CD8-positive, alpha-beta memory T cell (primary cell): ENCODE measurements around the gene VAV2. TPM values are rescaled to one million over a fixed set of nuclear protein-coding genes. Genes with fewer than 3 reads are reported as not detected.

ENCODE experiments used
- CTCF ChIA-PET: fragments of 350-600 bp; sonication (Branson Sonifier 250); formaldehyde crosslinking; loops from one replicate; lab custom pipeline; 2021; ENCODE audit warnings: antibody characterized with exemption; lab: Charles Lee
- POLR2A ChIA-PET: fragments of 350-600 bp; sonication (Branson Sonifier 250); formaldehyde crosslinking; loops from one replicate; lab custom pipeline; 2021; ENCODE audit warnings: antibody characterized with exemption; lab: Charles Lee
- DNase-seq, 5 donors: peaks; one replicate each; pipeline versions ENCODE4 v3.0.0 to v3.0.0-alpha.2; 2020 to 2022; ENCODE audit warnings: mixed read lengths in 1 of 5
- H3K27ac ChIP-seq: one replicate; pipeline ENCODE4 v1.7.0; 2013; ENCODE audit warnings: low read depth, mild to moderate bottlenecking, low read length, moderate library complexity
- H3K27me3 ChIP-seq: 2 replicates; pipeline ENCODE4 v1.7.0; 2013; ENCODE audit warnings: low read length, mild to moderate bottlenecking; ENCODE audit not compliant: insufficient read depth, poor library complexity, severe bottlenecking
- H3K36me3 ChIP-seq: 2 replicates; pipeline ENCODE4 v1.7.0; 2013; ENCODE audit warnings: mild to moderate bottlenecking, low read length, moderate library complexity; ENCODE audit not compliant: insufficient read depth
- H3K4me1 ChIP-seq: 2 replicates; pipeline ENCODE4 v1.7.0; 2013; ENCODE audit warnings: mild to moderate bottlenecking, low read length, moderate library complexity; ENCODE audit not compliant: insufficient read depth
- H3K4me3 ChIP-seq: 2 replicates; pipeline ENCODE4 v1.7.0; 2013; ENCODE audit warnings: mild to moderate bottlenecking, low read length
- H3K9me3 ChIP-seq: 2 replicates; pipeline ENCODE4 v1.7.0; 2013; ENCODE audit warnings: mild to moderate bottlenecking, low read length
- H3K27ac Mint-ChIP-seq, 8 donors: one replicate each; pipeline ENCODE4 v1.8.0; 2020 to 2021; ENCODE audit warnings: mixed read lengths in 8 of 8, mild to moderate bottlenecking in 6 of 8, inconsistent platforms in 3 of 8, moderate library complexity in 3 of 8
- H3K27me3 Mint-ChIP-seq, 2 donors: one replicate each; pipeline ENCODE4 v1.8.0; 2020 to 2021; ENCODE audit warnings: mixed read lengths in 2 of 2, mild to moderate bottlenecking in 1 of 2, moderate library complexity in 1 of 2
- H3K36me3 Mint-ChIP-seq, 3 donors: one replicate each; pipeline ENCODE4 v1.8.0; 2020 to 2021; ENCODE audit warnings: mixed read lengths in 3 of 3, inconsistent platforms in 1 of 3, mild to moderate bottlenecking in 1 of 3
- H3K4me1 Mint-ChIP-seq, 3 donors: one replicate each; pipeline ENCODE4 v1.8.0; 2020 to 2021; ENCODE audit warnings: mixed read lengths in 3 of 3, inconsistent platforms in 1 of 3, mild to moderate bottlenecking in 1 of 3
- H3K4me3 Mint-ChIP-seq, 7 donors: one replicate each; pipeline ENCODE4 v1.8.0; 2020 to 2021; ENCODE audit warnings: mixed read lengths in 7 of 7, mild to moderate bottlenecking in 6 of 7, moderate library complexity in 4 of 7, inconsistent platforms in 2 of 7
- H3K9me3 Mint-ChIP-seq, 5 donors: one replicate each; pipeline ENCODE4 v1.8.0; 2020 to 2022; ENCODE audit warnings: mixed read lengths in 5 of 5, mild to moderate bottlenecking in 3 of 5, moderate library complexity in 2 of 5, inconsistent platforms in 1 of 5
- polyA plus RNA-seq: library from polyadenylated mRNA; unstranded; fragments of 300-500 nt; fragmentation: Illumina TruSeq; gene quantifications from one replicate; pipeline ENCODE4 v1.2.3, GENCODE V29; 2021
- total RNA-seq, 2 experiments: library from RNA; stranded (reverse); gene quantifications; one replicate each; pipeline ENCODE4 v1.2.3, GENCODE V29; 2021

The VAV2 gene
- total and polyA plus RNA-seq, 3 experiments from 2014 or later = 1.1 to 7.6 (median 6.0) TPM

DNA sequence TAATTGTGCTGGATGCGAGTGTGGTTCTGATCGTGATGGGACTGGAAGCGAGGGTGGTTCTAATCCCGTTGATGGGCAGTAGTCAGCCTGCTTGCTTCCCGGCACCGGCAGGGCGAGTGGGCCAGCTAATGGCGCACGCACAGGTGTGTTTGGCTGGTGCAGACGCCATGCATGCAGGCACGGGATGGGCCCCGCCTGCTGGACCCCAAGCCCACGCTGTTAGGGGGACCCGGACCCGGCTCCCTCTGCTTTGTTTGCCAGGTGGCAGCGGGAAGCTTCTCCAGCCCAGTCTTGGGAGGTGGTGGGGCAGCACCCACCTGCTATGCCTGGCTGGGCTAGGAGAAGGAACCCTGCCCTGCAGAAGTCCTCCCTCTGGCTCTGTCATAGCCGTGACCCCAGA lies 70.3 kb downstream of the VAV2 start:
- H3K27me3 ChIP-seq = no peaks in the 10 kb centered on the region
- no peak overlapping the region for H3K4me3 Mint-ChIP-seq
- no peaks in the 10 kb centered on the region for H3K9me3 ChIP-seq
- no peaks in the 10 kb centered on the region for H3K36me3 ChIP-seq
- H3K4me3 ChIP-seq = no peak overlapping the region
- H3K4me1 ChIP-seq = no peaks in the 10 kb centered on the region
- DNase-seq = no peak
- H3K27ac Mint-ChIP-seq = peak overlapping the region in 1 of 8 donors; percentile 65
- H3K36me3 Mint-ChIP-seq = no peaks in the 10 kb centered on the region
- H3K4me1 Mint-ChIP-seq = no peaks in the 10 kb centered on the region
- peaks cover 2 to 3% of the 10 kb centered on the region in 2 donors for H3K27me3 Mint-ChIP-seq
- ChIA-PET POLR2A (no interaction called here), CTCF (no interaction called here)
- no peaks in the 10 kb centered on the region for H3K9me3 Mint-ChIP-seq
- H3K27ac ChIP-seq = no peak overlapping the region

DNA sequence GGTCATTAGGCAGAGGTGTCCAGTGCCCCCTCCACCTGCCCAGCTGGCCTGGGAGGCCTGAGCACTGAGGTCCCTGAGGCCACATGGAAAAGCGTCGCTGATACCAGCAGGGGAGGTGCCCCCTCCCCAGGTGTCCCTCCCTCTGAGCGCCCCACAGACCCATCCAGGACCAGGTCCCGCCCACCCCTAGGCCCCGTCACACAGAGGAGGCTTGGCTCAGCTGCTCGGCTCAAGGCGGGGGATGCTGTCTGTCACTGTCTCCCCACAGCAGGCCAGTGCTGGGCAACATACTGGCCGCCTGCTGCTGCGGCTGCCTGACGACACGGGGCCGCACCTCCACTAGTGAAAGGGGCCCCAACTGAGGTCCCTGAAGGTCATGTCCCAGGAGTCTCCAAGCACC lies 71.7 kb downstream of the VAV2 start:
- H3K27ac ChIP-seq = no peak overlapping the region
- POLR2A ChIA-PET = no interaction called here
- Mint-ChIP-seq H3K27ac (no peak overlapping the region), H3K4me3 (no peak overlapping the region), H3K4me1 (peaks cover 0 to 2% (median 0%) of the 10 kb centered on the region in 3 donors), H3K27me3 (peaks cover 2 to 5% of the 10 kb centered on the region in 2 donors), H3K36me3 (no peaks in the 10 kb centered on the region), H3K9me3 (no peaks in the 10 kb centered on the region)
- no peaks in the 10 kb centered on the region for H3K27me3 ChIP-seq
- CTCF ChIA-PET = no interaction called here
- no peaks in the 10 kb centered on the region for H3K9me3 ChIP-seq
- DNase-seq = no peak
- no peaks in the 10 kb centered on the region for H3K36me3 ChIP-seq
- no peak overlapping the region for H3K4me3 ChIP-seq
- H3K4me1 ChIP-seq = no peaks in the 10 kb centered on the region

GRCh38 chr9:133919253-133920115 lies 72.6 kb downstream of the VAV2 start:
- CTCF ChIA-PET = no interaction called here
- H3K36me3 ChIP-seq = no peaks in the 10 kb centered on the region
- Mint-ChIP-seq H3K36me3 (no peaks in the 10 kb centered on the region), H3K27ac (no peak overlapping the region), H3K27me3 (peaks cover 2 to 7% of the 10 kb centered on the region in 2 donors), H3K4me1 (peaks cover 0 to 4% (median 0%) of the 10 kb centered on the region in 3 donors), H3K4me3 (no peak overlapping the region), H3K9me3 (no peaks in the 10 kb centered on the region)
- H3K27ac ChIP-seq = no peak overlapping the region
- no peaks in the 10 kb centered on the region for H3K9me3 ChIP-seq
- H3K4me1 ChIP-seq = no peaks in the 10 kb centered on the region
- H3K4me3 ChIP-seq = no peak overlapping the region
- POLR2A ChIA-PET = no interaction called here
- no peaks in the 10 kb centered on the region for H3K27me3 ChIP-seq
- DNase-seq = no peak

- H3K9me3 ChIP-seq = no peaks in the 10 kb centered on the region
- H3K4me3 Mint-ChIP-seq = no peak overlapping the region
- H3K27me3 Mint-ChIP-seq = peaks cover 3 to 7% of the 10 kb centered on the region in 2 donors
- ChIA-PET CTCF (no interaction called here), POLR2A (no interaction called here)
- H3K27ac ChIP-seq = no peak overlapping the region
- no peak overlapping the region for H3K4me3 ChIP-seq
- no peaks in the 10 kb centered on the region for H3K4me1 ChIP-seq
- no peaks in the 10 kb centered on the region for H3K9me3 Mint-ChIP-seq
- H3K36me3 ChIP-seq = no peaks in the 10 kb centered on the region
- no peak overlapping the region for H3K27ac Mint-ChIP-seq
- H3K4me1 Mint-ChIP-seq = peaks cover 0 to 4% (median 0%) of the 10 kb centered on the region in 3 donors
- no peak for DNase-seq
- H3K27me3 ChIP-seq = no peaks in the 10 kb centered on the region
- H3K36me3 Mint-ChIP-seq = no peaks in the 10 kb centered on the region
Observed at GRCh38 chr9:133918111-133918813, 73.9 kb downstream of the VAV2 start.

DNA sequence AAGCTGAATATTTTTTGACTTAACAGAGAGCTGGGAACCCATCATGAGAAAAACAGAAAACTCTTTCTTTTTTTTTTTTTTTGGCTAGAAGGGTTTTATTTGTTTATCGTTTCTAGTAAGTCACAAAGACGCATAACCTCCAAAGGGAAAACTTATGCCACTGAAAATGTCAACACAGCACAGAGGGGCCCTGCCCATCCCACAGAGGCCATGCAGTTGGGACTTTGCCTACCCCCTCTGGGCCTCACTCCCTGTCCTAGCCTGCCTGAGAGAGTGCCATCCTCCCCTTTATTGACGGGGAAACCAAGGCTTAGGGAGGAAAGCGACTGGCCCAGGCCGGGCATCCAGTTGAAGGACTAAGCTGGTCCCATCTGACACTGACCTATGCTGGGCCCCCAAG lies 74.7 kb downstream of the VAV2 start:
- ChIA-PET POLR2A (no interaction called here), CTCF (no interaction called here)
- Histone ChIP-seq H3K27me3 (no peaks in the 10 kb centered on the region), H3K4me1 (no peaks in the 10 kb centered on the region), H3K9me3 (no peaks in the 10 kb centered on the region), H3K4me3 (no peak overlapping the region), H3K27ac (no peak overlapping the region), H3K36me3 (no peaks in the 10 kb centered on the region)
- Mint-ChIP-seq H3K27me3 (peaks cover 6 to 7% of the 10 kb centered on the region in 2 donors), H3K27ac (no peak overlapping the region), H3K36me3 (no peaks in the 10 kb centered on the region), H3K9me3 (no peaks in the 10 kb centered on the region), H3K4me1 (peaks cover 0 to 4% (median 0%) of the 10 kb centered on the region in 3 donors), H3K4me3 (no peak overlapping the region)
- DNase-seq = no peak

- no peak for DNase-seq
- Mint-ChIP-seq H3K27me3 (peaks cover 6 to 7% of the 10 kb centered on the region in 2 donors), H3K4me3 (no peak overlapping the region), H3K4me1 (peaks cover 0 to 4% (median 0%) of the 10 kb centered on the region in 3 donors), H3K9me3 (no peaks in the 10 kb centered on the region), H3K27ac (no peak overlapping the region), H3K36me3 (no peaks in the 10 kb centered on the region)
- Histone ChIP-seq H3K27me3 (no peaks in the 10 kb centered on the region), H3K27ac (no peak overlapping the region), H3K36me3 (no peaks in the 10 kb centered on the region), H3K9me3 (no peaks in the 10 kb centered on the region), H3K4me1 (no peaks in the 10 kb centered on the region), H3K4me3 (no peak overlapping the region)
- POLR2A ChIA-PET = no interaction called here
- CTCF ChIA-PET = no interaction called here
Observed at GRCh38 chr9:133916159-133916541, 76.0 kb downstream of the VAV2 start.

- Mint-ChIP-seq H3K4me3 (no peak overlapping the region), H3K27me3 (peaks cover 6 to 7% of the 10 kb centered on the region in 2 donors), H3K27ac (no peak overlapping the region), H3K4me1 (peaks cover 0 to 4% (median 0%) of the 10 kb centered on the region in 3 donors), H3K9me3 (no peaks in the 10 kb centered on the region), H3K36me3 (no peaks in the 10 kb centered on the region)
- H3K9me3 ChIP-seq = no peaks in the 10 kb centered on the region
- no peaks in the 10 kb centered on the region for H3K27me3 ChIP-seq
- H3K36me3 ChIP-seq = no peaks in the 10 kb centered on the region
- ChIA-PET POLR2A (no interaction called here), CTCF (interaction anchor here (0.6 kb wide), 1 partner anchor 19 kb away, joined by 3 read pairs; no protein-coding TSS in a partner anchor)
- H3K27ac ChIP-seq = no peak overlapping the region
- no peak for DNase-seq
- no peak overlapping the region for H3K4me3 ChIP-seq
- no peaks in the 10 kb centered on the region for H3K4me1 ChIP-seq
Observed at GRCh38 chr9:133915534-133916158, 76.5 kb downstream of the VAV2 start.
